Stimulated activated CD8-positive, alpha-beta memory T cell treated with anti-CD3 and anti-CD28 coated beads, Interleukin-4, amount 100 ng/mL, for 48 hours (primary cell): ENCODE data around the gene DCAF5.
"Not testable (repeated sequence)": the region's sequence is repeated elsewhere in the genome, so short reads cannot be mapped to it uniquely, and the experiment has no call there.

Experiments
- DNase-seq: peaks from one replicate; pipeline ENCODE4 v3.0.0-alpha.2; 2020

The DCAF5 gene

GRCh38 chr14:69096781-69097475 is 56.0 kb downstream of the DCAF5 start:
- no peak for DNase-seq

DNA sequence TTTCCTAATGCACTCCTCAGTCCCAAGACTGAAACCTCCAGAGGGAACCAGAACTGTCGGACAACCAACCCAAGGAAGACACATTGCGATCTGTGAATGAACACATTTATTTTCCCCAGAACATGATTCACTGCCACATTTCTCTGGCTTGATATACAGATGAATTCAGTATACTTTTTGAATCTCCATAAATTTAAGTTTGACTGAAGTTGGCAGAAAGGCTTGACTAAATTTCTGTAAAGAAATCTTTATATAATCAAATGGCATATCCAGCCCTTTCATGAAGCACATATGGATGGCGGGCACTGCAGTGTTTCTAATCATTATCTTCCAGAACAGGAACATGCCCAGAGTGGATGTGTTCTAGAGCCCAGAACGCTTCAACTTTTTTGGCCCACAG is 56.7 kb downstream of the DCAF5 start:
- DNase-seq = no peak

DNA sequence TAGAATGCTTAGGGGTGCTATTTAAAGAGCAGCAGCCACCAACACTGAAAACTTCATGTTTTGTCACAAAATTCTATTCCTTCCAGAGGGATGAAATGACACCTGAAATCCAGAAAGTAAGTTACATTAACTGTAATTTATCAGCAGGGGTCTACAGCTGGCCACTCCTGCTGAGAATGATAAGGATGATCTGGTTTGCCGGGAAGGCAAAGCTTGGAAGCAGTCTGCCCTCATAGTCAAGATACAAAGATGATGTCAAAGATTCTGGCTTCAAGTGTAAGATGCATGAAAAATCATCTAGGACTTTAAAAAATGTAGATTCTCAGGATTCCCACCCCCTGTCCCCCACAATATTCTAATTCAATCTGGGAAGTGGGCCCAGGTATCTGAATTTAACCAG is 58.4 kb downstream of the DCAF5 start:
- DNase-seq = no peak

DNA sequence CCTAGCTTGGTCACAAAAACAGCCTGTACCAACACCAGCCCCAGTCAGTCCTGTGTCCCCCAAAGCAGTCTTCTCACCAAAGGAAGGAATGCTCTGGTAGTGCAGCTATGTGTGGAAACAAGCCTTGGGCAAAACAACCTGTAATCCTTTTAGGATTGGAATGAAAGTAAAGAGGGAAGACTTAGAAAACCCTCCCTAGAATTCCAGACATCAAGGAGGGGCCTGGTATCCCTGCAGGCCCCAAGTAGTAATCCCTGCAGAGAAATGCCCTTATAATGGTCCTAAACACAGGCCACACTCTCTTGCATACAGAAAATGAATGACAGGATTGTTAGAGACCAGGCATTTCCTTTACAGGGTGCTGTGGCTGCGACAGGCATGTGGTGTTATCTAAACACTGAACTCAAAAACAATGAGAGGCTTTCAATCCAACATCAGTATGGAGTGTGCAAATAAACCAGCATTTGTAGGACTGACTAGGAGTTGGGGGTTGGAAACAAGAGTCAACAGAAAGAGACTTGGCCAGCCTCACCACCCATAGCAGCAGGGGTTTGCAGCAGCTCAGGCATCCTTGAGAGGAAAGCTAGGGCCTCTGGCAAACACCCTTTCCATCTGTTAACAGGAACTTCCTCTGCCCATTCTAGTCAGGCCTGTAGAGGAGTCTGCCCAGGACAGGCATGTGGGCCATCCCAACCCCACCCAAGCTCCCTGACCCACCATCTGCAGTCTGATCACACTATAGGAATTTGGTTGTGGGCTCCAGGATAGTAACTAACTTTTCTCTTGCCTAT is 59.1 kb downstream of the DCAF5 start:
- no peak for DNase-seq

GRCh38 chr14:69092840-69093422 is 60.0 kb downstream of the DCAF5 start:
- DNase-seq = no peak

DNA sequence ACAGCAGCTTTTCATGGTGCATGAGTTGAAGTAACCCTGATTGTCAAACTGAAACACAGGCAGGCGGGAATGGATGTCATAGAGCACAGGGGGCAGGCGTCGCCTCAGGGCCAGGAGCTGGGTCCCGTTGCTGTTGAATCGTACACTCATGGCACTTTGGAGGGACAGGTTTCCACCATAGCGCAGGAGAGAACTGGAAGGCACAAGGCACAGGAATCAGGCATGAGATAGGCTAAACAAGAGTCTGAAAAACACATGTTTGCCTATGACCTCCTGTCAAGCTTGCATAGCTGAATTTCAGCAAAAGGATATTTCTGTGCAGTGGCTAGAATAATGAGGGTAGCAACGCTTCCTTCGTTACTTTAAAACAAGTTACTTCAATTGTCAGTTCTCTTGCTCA is 61.2 kb downstream of the DCAF5 start:
- no peak for DNase-seq

GRCh38 chr14:69091006-69091405 is 61.9 kb downstream of the DCAF5 start:
- no peak for DNase-seq

GRCh38 chr14:69090187-69090789 is 62.6 kb downstream of the DCAF5 start:
- no peak for DNase-seq

GRCh38 chr14:69089046-69089445 is 63.9 kb downstream of the DCAF5 start:
- DNase-seq = no peak

GRCh38 chr14:69088586-69088985 is 64.3 kb downstream of the DCAF5 start:
- DNase-seq = no peak

- no peak for DNase-seq
These were observed 65.9 kb downstream of the DCAF5 start for GRCh38 chr14:69087061-69087461.

- DNase-seq = no peak
These were observed 66.4 kb downstream of the DCAF5 start for GRCh38 chr14:69086537-69086936.

DNA sequence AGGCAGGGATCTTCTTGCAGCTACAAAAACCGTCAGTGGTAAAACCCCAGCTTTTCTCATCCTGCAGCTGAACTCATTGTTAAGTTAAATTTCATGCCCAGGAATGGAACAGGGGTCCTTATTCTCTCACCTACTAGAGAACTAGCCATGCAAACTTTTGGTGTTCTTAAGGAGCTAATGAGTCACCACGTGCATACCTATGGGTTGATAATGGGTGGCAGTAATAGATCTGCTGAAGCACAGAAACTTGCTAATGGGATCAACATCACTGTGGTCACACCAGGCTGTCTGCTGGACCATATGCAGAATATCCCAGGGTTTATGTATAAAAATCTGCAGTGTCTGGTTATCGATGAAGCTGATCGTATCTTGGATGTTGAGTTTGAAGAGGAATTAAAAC is 68.9 kb downstream of the DCAF5 start:
- DNase-seq = no peak

GRCh38 chr14:69083181-69083580 is 69.7 kb downstream of the DCAF5 start:
- no peak for DNase-seq

- no peak for DNase-seq
These were observed 71.6 kb downstream of the DCAF5 start for GRCh38 chr14:69081271-69081670.

GRCh38 chr14:69079747-69080146 is 73.2 kb downstream of the DCAF5 start:
- DNase-seq = no peak

DNA sequence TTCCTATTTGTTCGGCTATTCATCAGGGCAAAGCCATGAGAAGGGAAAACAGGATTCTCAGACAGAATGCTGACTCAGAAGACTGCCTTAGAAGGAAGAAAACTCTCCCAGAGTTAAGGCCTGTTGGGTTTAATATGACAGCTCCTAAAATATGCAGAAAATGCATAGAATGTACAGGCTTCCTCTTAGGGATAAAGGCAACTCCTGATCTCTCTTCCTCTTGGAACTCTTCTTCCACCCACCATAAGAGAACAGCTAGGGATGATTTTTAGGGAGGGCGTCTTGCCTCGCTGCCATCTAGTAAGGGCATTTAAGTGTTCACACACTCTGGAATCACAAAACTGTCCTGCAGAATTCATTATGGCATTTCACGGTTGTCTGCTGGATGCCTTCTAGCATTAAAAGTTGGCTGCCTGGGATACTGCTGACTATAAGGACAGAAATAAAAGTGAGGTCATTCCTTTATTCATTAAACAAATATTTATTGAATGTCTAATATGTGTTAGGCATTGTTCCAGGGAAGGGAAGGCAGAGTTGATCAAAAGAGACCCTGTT is 73.7 kb downstream of the DCAF5 start:
- no peak for DNase-seq

GRCh38 chr14:69077841-69078240 is 75.1 kb downstream of the DCAF5 start:
- DNase-seq = no peak

- DNase-seq = not testable (repeated sequence)
These were observed 75.7 kb downstream of the DCAF5 start for GRCh38 chr14:69077185-69077584.

DNA sequence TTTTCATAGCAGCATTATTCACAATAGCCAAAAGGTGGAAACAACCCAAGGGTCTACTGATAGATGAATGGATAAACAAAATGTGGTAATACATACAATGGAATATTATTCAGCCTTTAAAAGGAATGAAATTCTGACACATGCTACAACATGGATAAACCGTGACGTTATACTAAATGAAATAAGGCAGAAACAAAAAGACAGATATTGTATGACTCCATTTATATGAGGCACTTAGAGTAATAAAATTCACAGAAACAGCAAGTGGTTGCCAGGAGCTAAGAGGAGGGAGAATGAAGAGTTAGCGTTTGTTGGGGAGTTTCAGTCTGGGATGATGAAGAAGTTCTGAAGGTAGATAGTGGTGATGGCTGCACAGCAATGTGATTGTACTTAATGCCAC is 76.6 kb downstream of the DCAF5 start:
- DNase-seq = no peak

GRCh38 chr14:69073915-69074314 is 79.0 kb downstream of the DCAF5 start:
- DNase-seq = no peak

GRCh38 chr14:69073429-69073828 is 79.5 kb downstream of the DCAF5 start:
- no peak for DNase-seq

DNA sequence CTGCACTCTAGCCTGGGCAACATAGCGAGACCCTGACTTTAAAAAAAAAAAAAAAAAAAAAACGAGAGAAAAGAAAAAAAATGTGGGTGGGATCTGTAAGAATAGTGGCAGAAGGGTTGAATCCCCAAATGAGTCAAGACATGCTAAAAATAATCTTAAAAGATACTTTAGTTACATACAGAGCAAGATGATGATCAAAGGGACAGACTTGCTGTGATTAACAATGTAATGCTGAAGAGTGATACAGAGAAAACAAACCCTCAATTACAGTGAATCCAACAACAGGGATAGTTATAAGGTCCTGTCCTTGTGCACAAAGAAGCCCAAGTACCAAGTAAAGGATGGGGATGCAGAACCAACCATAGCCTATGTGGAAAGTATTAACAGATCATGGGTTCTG is 80.3 kb downstream of the DCAF5 start:
- no peak for DNase-seq
